ENCODE data around the gene MAML3.
A peak's percentile ranks its signal among the peaks of the same experiment; 100 is the strongest.

The MAML3 gene

GRCh38 chr4:139889901-139890300 is 264.1 kb downstream of the MAML3 start:
- H3K27ac ChIP-seq = peak overlapping the region; percentile 96

GRCh38 chr4:139889264-139889663 is 264.7 kb downstream of the MAML3 start:
- TF ChIP-seq CTCF (conservative IDR thresholded peaks at IDR 0.05) = no peak
- peak overlapping the region; percentile 96 for H3K27ac ChIP-seq

More at GRCh38 chr4:139889901-139890300, 264.1 kb downstream of the MAML3 start:
- TF ChIP-seq CTCF (conservative IDR thresholded peaks at IDR 0.05) = no peak

- peak overlapping the region; percentile 96 for H3K27ac ChIP-seq
- no peak for TF ChIP-seq CTCF (conservative IDR thresholded peaks at IDR 0.05)
Observed at GRCh38 chr4:139887962-139888735, 265.8 kb downstream of the MAML3 start.

- TF ChIP-seq CTCF (conservative IDR thresholded peaks at IDR 0.05) = no peak
Observed at GRCh38 chr4:139887376-139887802, 266.6 kb downstream of the MAML3 start.

GRCh38 chr4:139886798-139887197 is 267.2 kb downstream of the MAML3 start:
- TF ChIP-seq CTCF (conservative IDR thresholded peaks at IDR 0.05) = no peak
- peak overlapping the region; percentile 96 for H3K27ac ChIP-seq

More at GRCh38 chr4:139887376-139887802, 266.6 kb downstream of the MAML3 start:
- H3K27ac ChIP-seq = peak overlapping the region; percentile 96

GRCh38 chr4:139884438-139884837 is 269.5 kb downstream of the MAML3 start:
- H3K27ac ChIP-seq = peak overlapping the region; percentile 96
- TF ChIP-seq CTCF (conservative IDR thresholded peaks at IDR 0.05) = no peak

GRCh38 chr4:139880841-139881240 is 273.1 kb downstream of the MAML3 start:
- no peak for TF ChIP-seq CTCF (conservative IDR thresholded peaks at IDR 0.05)
- H3K27ac ChIP-seq = peak overlapping the region; percentile 96

All from VCaP (cell line).